Body of pancreas (tissue), 4 donors: ENCODE results near the gene TMEM89. TPM values are rescaled to one million over a fixed set of nuclear protein-coding genes. Genes with fewer than 3 reads are reported as not detected.

ENCODE experiments used
- ATAC-seq: fragments of 150-250 bp; one replicate; pipeline ENCODE4 v1.9.1; 2016
- DNase-seq, 4 donors: peaks; one replicate each; pipeline ENCODE4 v3.0.0-alpha.2; 2019
- H3K27ac ChIP-seq, 4 donors: fragments of 200-600 bp; sonication (generic); 1 replicate in 3 of 4; 2 replicates in 1 of 4; pipeline versions ENCODE4 v1.5.1 to v1.6.1; 2016 to 2019; ENCODE audit warnings: mild to moderate bottlenecking in 1 of 4, mixed read lengths in 1 of 4, moderate library complexity in 1 of 4
- H3K27me3 ChIP-seq, 2 donors: fragments of 200-600 bp; sonication (generic); one replicate each; pipeline ENCODE4 v1.6.0; 2016; ENCODE audit warnings: mild to moderate bottlenecking in 1 of 2
- H3K36me3 ChIP-seq, 2 donors: fragments of 200-600 bp; sonication (generic); replicated peaks in 1 of 2; 2 replicates each; pipeline ENCODE4 v1.5.1; 2016; ENCODE audit warnings: low read depth in 2 of 2; ENCODE audit not compliant: insufficient read depth in 1 of 2
- H3K4me1 ChIP-seq: fragments of 200-600 bp; sonication (generic); one replicate; pipeline ENCODE4 v1.6.0; 2016
- H3K4me3 ChIP-seq, 2 donors: fragments of 200-600 bp; sonication (generic); 1 replicate in 1 of 2; 2 replicates in 1 of 2; pipeline ENCODE4 v1.5.1; 2016 to 2019
- H3K9me3 ChIP-seq, 3 donors: fragments of 200-600 bp; sonication (generic); 1 replicate in 2 of 3; 2 replicates in 1 of 3; pipeline ENCODE4 v1.5.1; 2016
- CTCF ChIP-seq, 7 experiments: fragments of 450-650 bp in 4 of 7; fragments of 200-600 bp in 3 of 7; sonication (generic) in 3 of 7; IDR thresholded peaks; one replicate each; pipeline ENCODE4 v1.5.1; 2016 to 2019; ENCODE audit warnings: antibody characterized with exemption in 7 of 7
- POLR2A ChIP-seq, 3 donors: fragments of 450-650 bp; IDR thresholded peaks; one replicate each; pipeline ENCODE4 v1.6.1; 2016; ENCODE audit warnings: antibody characterized with exemption in 3 of 3, mild to moderate bottlenecking in 2 of 3
- WGBS, 2 donors: methylation state at CpG; one replicate each; pipeline ENCODE4 v1.1.5; 2017; 5-methylcytosine and 5-hydroxymethylcytosine counted together
- intact Hi-C: fragments of 100-400 bp; cut with DNase I; formaldehyde crosslinking; loops from one replicate; pipeline ENCODE4 v1.15.1; 2023
- total RNA-seq, 2 donors: library from RNA; depleted of rRNA; stranded (reverse); fragments of >200 nt; gene quantifications; one replicate each; pipeline ENCODE4 v1.1.0, GENCODE V29; 2016

Gene TMEM89
- total RNA-seq, 2 donors from 2014 or later: not detected

- DNase-seq (no peak), ATAC-seq (no peak)
- Histone ChIP-seq H3K9me3 (no peaks in the 10 kb centered on the region), H3K27ac (no peak overlapping the region), H3K36me3 (no peaks in the 10 kb centered on the region), H3K4me3 (no peak overlapping the region), H3K4me1 (peaks cover 6% of the 10 kb centered on the region), H3K27me3 (no peaks in the 10 kb centered on the region)
- TF ChIP-seq POLR2A (IDR thresholded peaks at IDR 0.05) (no peak), CTCF (IDR thresholded peaks at IDR 0.05) (no peak)
- intact Hi-C loops: no loop called here
- 86 to 90% methylated on average over 10 to 15 of the region's 15 CpGs for WGBS, 2 donors
Measured at GRCh38 chr3:48652923-48653715, 31.6 kb upstream of the TMEM89 start.

GRCh38 chr3:48651771-48652170 lies 30.2 kb upstream of the TMEM89 start:
- no peaks in the 10 kb centered on the region for H3K27me3 ChIP-seq
- H3K9me3 ChIP-seq: no peaks in the 10 kb centered on the region
- peaks cover 5% of the 10 kb centered on the region for H3K4me1 ChIP-seq
- no peak for DNase-seq
- TF ChIP-seq POLR2A (IDR thresholded peaks at IDR 0.05): no peak
- TF ChIP-seq CTCF (IDR thresholded peaks at IDR 0.05): no peak
- no peak overlapping the region for H3K4me3 ChIP-seq
- intact Hi-C loops: no loop called here
- WGBS, 2 donors: 77 to 84% methylated on average over 4 to 11 of the region's 11 CpGs
- ATAC-seq: no peak
- H3K36me3 ChIP-seq: no peaks in the 10 kb centered on the region
- H3K27ac ChIP-seq: no peak overlapping the region

GRCh38 chr3:48650723-48651122 lies 29.2 kb upstream of the TMEM89 start:
- H3K27ac ChIP-seq: no peak overlapping the region
- no peaks in the 10 kb centered on the region for H3K9me3 ChIP-seq
- intact Hi-C loops: no loop called here
- no peaks in the 10 kb centered on the region for H3K27me3 ChIP-seq
- H3K36me3 ChIP-seq: no peaks in the 10 kb centered on the region
- no peak overlapping the region for H3K4me3 ChIP-seq
- 85 to 90% methylated on average over 8 to 12 of the region's 12 CpGs for WGBS, 2 donors
- no peak for DNase-seq
- H3K4me1 ChIP-seq: no peaks in the 10 kb centered on the region
- ATAC-seq: no peak
- TF ChIP-seq CTCF (IDR thresholded peaks at IDR 0.05): no peak
- no peak for TF ChIP-seq POLR2A (IDR thresholded peaks at IDR 0.05)

- H3K4me1 ChIP-seq: no peaks in the 10 kb centered on the region
- no peaks in the 10 kb centered on the region for H3K9me3 ChIP-seq
- DNase-seq: no peak
- H3K36me3 ChIP-seq: no peaks in the 10 kb centered on the region
- WGBS, 2 donors: 86 to 89% methylated on average over 8 to 15 of the region's 15 CpGs
- TF ChIP-seq CTCF (IDR thresholded peaks at IDR 0.05): no peak
- no peak for TF ChIP-seq POLR2A (IDR thresholded peaks at IDR 0.05)
- no peak overlapping the region for H3K27ac ChIP-seq
- H3K27me3 ChIP-seq: no peaks in the 10 kb centered on the region
- ATAC-seq: no peak
- no peak overlapping the region for H3K4me3 ChIP-seq
- intact Hi-C loops: no loop called here
Measured at GRCh38 chr3:48648188-48648850, 26.8 kb upstream of the TMEM89 start.
